RPMI8226 (cell line): ENCODE measurements around the gene HCRTR1.

Experiments
- DNase-seq: peaks from one replicate; pipeline ENCODE4 v3.0.0-alpha.2; 2015

Gene HCRTR1

DNA sequence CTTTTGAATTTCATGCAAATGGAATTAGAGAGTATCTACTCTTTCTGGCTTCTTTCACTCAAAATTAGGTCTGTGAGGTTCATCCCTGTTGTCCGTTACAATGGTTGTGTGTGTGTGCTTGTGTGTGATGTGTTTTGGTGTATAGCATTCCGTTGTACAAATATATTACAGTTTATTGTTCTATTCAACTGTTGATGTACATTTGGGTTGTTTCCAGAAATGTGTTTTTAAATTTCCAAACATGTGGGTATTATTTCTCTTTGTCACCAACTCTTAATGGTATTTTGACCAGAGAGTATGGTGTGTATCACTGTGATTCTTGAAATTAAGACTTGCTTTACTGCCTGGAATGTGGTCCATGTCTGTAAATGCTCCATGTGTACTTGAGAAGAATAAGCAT is 16.8 kb upstream of the HCRTR1 start:
- no peak for DNase-seq

DNA sequence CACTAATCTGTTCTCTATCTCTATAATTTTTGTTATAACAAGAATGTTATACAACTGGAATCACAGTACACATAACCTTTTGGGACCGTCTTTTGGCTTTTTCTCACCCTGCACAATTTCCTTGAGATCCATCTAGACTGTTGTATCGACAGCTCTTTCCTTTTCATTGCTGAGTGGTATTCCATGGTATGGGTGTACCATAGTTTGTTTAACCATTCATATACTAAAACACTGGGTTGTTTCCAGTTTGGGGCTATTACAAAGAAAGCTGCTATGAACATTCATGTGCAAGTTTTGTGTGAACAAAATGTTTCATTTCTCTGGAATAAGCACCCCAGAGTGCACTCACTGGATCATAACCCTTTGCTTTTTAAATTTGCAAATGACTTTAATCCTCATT is 15.4 kb upstream of the HCRTR1 start:
- DNase-seq: no peak

DNA sequence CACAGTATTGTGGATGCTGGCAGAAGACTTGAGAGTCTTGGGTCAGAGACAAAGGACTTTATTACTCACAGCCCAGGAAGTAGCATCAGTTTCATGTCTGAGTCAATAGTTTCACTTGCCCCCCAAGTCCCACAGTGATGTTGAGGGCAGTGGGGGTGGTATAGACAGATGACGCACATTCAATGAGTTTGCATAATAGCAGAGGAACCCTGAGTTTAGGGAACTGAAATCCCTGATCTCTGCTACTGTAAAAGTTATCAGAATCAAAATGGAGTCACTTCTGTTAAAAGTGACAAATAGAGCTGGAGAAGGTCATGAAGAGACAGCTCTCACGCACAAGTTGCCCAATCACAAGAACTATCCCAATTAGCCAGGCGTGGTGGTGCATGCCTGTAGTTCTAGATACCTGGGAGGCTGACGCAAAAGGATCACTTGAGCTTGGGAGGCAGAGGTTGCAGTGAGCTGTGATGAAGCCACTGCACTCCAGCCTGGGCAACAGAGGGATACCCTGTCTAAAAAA is 11.5 kb upstream of the HCRTR1 start:
- DNase-seq: peak; percentile 87

DNA sequence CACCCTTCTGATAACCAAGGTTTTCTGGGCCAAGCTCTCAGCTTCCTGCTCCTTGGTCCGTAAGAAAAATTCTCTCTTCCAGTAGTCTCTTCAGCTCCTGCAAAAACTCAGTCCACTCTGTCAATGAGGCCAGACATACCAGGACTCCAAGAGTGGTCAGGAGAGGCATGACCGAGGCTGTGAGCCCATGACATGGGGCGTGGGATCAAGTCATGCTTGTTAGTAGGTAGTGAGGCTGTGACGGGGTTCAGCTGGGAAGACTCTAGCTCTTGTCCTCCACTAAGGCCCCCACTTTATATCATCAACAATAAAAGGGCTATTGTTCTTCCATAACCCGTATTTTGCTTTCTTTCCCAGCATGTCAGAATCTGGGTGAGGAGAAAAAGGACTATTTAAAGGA is 10.1 kb upstream of the HCRTR1 start:
- DNase-seq: no peak

DNA sequence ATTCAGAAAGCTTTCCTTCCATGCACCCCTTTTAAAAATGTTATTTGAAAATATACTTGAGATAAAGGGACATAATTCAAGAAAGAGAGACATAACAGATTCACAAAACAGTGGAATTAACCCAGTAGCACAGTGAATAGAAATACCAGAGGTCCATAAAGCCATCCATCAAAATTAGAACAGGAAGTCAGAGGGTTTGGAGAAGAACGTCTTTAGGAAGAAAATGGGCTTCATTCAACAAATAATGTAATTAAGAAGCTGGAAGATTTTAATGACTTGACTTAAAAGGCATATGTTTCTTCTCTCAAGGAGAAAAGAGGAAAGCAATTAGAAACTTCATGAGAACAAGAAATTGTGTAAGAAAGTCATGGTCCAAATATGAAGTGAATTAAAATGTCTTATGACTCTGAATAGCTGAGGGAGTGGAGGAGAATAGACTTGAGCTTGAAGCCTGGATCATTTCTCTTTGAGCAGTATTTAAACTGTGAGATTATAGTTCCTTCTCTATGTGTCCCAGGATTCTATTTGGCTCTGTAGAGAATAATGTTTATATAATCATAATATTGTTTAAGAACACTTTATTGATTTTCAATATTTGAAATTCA is 7.9 kb upstream of the HCRTR1 start:
- no peak for DNase-seq

DNA sequence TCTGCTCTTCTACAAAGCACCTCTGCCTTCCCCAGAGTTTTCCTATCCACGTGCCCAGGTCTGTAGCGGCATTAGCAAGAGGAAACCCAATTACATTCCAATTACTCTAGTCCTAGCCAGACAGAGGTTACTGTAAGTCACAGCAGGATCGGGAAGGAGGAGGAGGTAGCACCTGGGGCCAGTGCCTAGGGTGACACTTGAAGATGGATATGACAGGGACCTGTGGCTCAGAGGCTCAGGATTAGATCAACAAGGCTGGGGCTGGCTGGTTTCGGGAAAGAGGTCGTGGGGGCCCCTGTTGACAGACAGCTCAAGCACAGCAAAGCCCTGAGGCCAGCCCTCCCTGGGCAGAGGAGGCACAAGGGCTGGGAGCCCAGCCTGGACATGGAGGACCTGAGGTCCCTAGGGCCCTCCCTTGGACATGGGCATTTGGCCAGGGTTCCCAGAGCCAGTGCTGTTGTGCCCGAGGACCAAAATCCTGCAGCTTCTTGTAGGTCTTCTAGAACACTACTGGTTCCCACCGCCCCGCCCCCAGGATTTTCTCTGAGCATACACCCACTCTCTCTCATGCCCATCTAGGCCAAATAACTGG is 3.0 kb upstream of the HCRTR1 start:
- DNase-seq: no peak

DNA sequence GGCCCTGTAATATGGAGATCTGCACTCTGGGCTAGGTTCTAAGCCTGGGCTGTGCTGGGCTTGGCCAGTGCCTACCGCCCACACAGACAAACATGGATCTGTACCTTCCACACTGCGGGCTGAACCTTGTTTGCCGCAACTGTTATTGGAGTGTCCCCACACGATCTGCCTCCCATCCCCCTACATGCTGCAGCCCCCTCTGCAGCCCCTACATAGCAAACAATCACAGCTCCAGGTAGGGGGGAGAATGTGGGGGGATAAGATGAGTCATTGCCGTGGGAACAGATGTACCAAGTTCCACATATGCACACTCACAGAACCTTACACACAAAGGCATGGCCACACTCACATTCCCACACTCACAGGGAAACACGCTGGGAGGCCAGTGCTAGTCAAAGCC is 2.1 kb upstream of the HCRTR1 start:
- DNase-seq: no peak

DNA sequence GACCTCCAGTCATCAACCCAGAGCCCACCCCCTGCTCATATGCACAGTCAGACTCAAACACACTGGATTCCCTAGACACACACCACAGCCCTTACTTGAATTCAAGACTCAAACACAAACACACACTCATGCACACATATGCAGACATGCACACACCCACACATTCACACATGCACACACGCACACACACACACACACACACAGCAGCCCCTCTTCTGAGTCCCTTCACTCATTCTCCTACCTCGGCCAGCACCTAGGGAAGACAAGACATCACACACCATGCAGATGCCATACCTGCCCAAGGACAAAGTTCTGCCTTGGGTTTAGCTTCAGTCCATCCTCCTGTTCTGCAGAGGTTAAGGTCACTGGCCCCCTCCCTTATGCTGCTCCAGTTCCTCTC is 1.6 kb upstream of the HCRTR1 start:
- no peak for DNase-seq

DNA sequence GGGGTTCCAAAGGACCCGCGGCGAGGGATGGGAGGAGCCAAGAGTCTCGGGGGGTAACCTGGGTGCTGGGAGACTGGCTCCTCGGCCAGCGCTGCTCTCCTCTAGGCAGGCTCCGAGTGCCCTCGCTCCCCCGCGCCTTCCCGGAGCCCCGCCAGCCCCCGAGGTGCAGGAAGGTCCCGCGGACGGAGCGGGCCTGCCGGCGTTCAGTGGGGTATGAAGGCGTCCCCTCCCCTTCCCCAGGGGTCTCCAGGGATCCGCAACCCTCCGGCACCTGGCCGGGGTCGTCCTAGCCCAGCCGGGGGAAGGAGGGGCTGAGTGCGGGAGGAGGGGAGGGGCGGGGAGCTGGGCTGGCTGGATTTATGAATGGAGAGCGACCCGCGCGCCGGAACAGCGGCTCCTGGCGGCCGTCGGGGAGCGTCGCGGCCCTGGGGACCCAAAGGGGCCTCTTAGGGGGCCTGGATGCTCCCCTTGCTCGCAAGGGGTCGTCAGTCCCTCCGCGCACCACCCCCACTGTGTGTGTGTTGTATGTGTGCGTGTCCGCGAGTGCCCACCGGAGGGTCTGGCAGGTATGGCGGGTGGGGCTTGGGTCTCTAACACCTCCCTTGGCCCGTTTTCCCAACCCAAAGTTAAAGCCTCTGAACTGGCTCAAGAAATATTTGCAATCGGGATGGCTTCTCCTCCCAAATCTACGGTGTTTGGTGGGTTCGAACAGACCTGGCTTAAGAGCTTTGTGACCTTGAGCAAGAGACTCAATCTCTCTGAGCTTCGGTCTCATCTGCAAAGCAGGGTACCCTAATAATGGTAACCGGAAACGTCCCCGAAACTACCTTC is 642 bp downstream of the HCRTR1 start:
- DNase-seq: peak; percentile 58

DNA sequence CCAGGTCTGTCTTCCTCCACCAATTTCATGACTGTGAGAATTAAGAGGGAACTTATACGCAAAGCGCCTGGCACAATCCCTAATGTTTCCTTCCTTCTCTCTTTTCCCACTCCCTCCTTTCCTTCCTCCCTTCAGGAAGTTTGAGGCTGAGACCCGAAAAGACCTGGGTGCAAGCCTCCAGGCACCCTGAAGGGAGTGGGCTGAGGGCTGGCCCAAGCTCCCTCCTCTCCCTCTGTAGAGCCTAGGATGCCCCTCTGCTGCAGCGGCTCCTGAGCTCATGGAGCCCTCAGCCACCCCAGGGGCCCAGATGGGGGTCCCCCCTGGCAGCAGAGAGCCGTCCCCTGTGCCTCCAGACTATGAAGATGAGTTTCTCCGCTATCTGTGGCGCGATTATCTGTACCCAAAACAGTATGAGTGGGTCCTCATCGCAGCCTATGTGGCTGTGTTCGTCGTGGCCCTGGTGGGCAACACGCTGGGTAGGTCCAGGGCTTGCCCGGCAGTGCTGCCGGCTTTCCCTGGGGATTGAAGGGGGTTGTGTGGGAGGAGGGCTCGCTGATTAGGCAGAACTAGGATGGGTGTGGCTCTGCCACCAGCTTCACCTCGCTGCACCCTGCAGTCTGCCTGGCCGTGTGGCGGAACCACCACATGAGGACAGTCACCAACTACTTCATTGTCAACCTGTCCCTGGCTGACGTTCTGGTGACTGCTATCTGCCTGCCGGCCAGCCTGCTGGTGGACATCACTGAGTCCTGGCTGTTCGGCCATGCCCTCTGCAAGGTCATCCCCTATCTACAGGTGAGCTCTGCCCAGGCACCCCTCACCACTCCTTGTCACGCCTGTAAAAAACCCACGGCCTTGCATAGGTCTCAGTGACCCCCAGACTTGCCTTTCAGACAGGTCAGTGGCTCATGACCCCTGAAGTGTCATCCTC is 1.7 kb downstream of the HCRTR1 start:
- peak; percentile 19 for DNase-seq

DNA sequence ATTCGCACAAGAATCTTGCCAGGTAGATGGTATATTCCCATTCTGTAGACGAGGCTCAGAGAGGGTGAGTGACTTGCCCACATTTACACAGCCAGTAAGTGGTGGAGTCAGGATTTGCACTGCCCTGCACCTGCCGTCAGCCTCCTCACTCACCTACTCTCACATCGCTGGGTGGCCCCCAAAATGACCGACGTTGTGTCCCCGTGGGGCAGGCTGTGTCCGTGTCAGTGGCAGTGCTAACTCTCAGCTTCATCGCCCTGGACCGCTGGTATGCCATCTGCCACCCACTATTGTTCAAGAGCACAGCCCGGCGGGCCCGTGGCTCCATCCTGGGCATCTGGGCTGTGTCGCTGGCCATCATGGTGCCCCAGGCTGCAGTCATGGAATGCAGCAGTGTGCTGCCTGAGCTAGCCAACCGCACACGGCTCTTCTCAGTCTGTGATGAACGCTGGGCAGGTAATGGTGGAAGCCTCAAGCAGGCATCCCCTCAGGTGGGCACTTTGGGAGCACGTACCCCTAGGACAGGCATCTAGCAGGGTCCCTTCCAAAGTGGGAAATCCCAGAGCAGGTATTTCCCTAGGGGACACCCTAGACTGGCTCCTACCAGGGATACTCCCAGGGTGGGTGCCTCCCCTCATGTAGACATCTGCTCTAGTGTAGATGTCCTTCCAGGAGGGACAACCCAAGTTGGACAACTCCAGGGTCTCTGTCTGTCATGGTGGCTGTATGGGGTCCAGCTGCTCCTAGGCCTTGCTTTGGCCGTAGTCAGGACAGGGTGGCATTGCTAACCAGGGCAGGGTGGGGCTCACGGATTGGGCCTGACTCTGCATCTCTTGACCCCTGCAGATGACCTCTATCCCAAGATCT is 3.4 kb downstream of the HCRTR1 start:
- no peak for DNase-seq

DNA sequence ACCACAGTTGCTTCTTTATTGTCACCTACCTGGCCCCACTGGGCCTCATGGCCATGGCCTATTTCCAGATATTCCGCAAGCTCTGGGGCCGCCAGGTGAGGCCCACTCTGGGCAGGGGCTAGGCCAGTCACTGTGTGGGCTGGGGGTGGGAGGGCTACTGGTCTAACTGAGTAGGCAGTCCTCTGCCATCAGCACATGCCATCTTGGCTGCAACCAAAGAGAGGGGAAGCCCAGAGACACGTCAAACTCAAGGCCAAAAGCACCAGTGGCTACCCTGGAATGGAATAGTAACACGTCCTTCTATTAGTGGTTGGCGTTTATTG is 4.0 kb downstream of the HCRTR1 start:
- DNase-seq: no peak

DNA sequence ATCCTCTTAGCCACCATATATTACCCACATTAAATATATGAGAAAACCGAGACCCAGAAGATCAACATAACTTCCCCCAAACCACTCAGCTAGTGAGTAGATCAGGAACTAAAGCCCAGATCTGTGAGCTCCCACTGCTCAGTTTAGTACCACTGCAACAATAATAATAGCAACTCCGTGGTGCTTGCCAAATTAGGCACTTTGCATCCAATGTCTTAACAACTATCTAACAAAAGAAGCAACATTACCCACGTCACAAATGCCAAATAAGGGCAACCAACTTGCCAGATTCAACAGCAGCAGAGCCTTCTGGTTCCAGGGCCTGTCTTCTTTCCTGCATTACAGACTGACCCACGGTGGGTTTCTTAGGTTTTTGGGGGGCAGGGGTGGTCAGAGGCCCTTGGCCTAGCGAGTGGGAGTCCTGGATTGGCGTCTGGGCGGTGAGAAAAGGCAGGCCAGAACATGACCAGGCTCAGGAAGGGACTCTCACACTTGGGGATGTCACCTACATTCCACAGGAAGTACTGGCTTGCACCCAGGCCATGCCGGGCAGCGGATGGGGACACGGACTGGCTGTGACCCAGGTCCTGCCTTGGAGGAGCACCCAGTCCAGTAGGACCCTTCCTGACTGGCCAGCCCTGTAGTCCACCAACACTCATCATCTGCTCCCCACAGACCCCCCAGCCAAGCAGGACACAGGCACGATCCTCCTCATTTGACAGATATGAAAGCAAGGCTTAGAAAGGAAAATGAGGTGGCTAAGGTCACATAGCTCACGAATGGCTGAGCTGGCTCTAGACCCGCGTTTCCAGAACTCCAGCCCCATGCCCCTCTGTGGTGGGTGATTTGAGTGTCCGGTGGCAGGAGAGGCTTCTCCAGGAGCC is 4.6 kb downstream of the HCRTR1 start:
- DNase-seq: no peak

DNA sequence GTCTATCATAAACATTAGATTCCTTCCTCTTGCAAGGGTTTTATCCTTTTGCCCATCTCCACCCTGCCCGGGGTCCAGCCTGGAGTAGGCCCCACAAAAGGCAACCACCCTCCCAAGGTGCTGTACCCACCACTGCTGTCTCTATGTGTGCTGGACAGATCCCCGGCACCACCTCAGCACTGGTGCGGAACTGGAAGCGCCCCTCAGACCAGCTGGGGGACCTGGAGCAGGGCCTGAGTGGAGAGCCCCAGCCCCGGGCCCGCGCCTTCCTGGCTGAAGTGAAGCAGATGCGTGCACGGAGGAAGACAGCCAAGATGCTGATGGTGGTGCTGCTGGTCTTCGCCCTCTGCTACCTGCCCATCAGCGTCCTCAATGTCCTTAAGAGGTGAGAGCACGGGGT is 5.9 kb downstream of the HCRTR1 start:
- no peak for DNase-seq

DNA sequence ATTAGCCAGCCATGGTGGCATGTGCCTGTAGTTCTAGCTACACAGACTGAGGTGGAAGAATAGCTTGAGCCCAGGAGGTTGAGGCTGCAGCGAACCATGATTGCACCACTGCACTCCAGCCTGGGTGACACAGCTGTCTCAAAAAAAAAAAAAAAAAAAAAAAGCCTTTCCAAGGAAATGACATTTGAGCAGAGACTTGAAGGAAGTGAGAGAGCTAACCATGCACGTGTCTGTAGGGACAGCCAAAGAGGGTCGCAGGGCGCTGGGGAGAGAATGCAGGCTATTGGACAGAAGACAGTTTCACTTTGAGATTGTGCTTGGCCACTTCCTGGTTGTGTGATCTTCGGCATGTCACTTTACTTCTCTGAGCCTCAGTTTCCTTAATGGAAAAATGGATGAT is 6.8 kb downstream of the HCRTR1 start:
- DNase-seq: no peak

DNA sequence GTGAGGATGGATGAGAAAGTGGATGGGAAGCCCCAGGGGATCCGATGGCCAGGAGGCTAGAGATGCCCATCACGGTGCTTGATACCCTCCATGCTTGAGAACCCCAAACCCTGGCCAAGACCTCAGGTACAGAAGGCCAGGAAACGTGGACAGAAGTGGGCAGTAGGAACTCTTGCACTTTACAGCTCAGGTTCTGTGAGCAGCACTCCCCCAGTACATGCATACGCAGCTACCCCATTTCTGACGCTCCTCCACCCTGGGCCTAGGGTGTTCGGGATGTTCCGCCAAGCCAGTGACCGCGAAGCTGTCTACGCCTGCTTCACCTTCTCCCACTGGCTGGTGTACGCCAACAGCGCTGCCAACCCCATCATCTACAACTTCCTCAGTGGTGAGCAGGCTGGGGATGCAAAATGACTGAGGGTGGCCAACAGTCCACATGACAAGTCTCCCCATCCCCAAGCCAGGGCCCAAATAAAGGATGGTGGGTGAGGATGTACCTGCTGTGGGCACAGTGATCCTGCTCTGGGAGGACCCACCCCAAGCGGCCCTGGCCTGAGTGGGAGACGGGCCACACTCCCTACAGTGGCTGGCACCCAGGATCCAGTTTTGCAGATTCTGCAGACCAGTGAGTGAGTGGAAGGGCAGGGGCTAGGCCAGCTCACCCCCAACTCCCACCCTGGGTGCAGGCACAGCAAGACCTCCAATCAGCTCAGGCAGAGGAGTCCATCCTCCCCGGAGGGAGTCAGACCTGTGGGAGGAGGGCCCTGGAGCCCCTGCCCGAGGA is 7.4 kb downstream of the HCRTR1 start:
- no peak for DNase-seq

DNA sequence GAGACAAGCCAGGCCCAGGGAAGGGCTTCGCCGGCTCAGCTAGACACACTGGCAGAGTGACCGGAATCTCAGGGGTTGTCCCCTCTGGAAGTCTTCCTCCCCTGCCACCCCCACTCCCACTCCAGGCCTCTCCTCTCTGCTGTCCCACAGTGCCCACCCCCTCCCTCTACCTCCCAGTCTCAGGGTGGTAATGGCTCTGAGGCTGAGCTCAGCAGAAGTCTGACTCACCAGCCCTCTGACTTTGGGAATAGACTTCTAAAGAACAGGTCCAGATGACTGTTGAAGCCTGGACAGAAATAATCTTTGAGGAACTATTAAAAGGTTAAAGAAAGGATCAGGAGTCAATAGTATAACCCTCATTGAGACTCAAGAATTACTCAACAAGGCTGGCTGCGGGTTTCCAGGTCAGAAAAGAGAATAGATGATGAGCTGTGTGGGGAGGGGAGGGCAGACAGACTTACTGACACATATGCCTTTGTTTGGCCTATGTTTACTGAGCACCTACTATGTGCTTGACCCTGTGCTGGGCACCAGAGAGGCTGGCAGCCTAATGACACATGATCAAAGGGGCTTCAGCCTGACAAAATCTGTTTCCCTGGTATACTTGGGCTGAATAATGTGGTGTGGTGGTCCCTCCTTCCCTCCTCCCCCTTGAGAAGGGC is 8.2 kb downstream of the HCRTR1 start:
- DNase-seq: no peak

DNA sequence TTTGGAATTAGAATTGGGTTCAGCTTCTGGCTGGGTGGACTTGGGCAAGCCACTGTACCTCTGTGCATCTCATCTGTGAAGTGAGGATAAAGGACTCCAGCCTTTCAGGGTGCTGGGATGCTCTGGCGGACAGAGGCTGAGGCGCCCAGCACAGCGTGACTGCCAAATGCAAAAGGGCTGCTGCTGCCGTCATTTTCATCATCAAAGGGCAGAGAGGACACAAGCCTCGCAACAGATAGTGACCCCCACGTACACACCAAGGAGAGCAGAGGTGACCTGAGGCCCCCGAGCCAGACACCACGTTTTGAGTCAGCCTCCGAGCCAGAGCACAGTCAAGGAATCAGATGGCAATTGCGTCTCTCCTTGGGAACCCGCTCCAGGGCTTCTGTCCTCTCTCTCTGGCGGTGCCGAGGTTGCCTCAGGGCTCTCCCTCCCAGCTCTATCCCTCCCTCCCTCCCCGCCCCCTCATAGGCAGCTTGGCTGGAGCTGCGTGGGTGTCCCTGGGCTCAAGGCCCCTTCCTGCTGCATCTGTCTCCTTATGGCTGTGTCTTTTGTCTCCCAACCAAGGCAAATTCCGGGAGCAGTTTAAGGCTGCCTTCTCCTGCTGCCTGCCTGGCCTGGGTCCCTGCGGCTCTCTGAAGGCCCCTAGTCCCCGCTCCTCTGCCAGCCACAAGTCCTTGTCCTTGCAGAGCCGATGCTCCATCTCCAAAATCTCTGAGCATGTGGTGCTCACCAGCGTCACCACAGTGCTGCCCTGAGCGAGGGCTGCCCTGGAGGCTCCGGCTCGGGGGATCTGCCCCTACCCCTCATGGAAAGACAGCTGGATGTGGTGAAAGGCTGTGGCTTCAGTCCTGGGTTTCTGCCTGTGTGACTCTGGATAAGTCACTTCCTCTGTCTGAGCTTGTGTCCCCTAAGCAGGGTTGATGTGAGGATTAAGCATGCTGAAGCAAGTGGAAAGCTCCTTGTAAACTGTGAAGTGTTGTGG is 9.0 kb downstream of the HCRTR1 start:
- no peak for DNase-seq
